A549 (cell line): ENCODE measurements around the gene AEBP1. TPM values are rescaled to one million over a fixed set of nuclear protein-coding genes. Genes with fewer than 3 reads are reported as not detected.

Source experiments
- ATAC-seq, 2 experiments: fragments of 200-7000 bp in 1 of 2; fragments of >200 bp in 1 of 2; cut with Nextera tagmentation in 1 of 2; cut with Tn5 transposase in 1 of 2; 3 replicates each; pipeline versions ENCODE4 v1.8.0 to v1.9.1; 2018 to 2020; ENCODE audit warnings: mild to moderate bottlenecking in 1 of 2, moderate library complexity in 1 of 2
- CTCF ChIA-PET: fragments of 300-600 bp; sonication (Branson Sonifier 250); formaldehyde crosslinking; extraction: SDS; loops from one replicate; lab custom pipeline; 2021; ENCODE audit warnings: antibody characterized with exemption, inconsistent platforms; lab: Yijun Ruan, JAX
- POLR2A ChIA-PET: fragments of 350-600 bp; formaldehyde crosslinking; extraction: SDS; loops from one replicate; lab custom pipeline; 2021; ENCODE audit warnings: antibody characterized with exemption, inconsistent platforms; lab: Yijun Ruan, JAX
- DNase-seq, 2 experiments: peaks; one replicate each; pipeline versions ENCODE4 v3.0.0 to v3.0.0-alpha.2; 2011 to 2016; ENCODE audit warnings: low read depth in 1 of 2, low spot score in 1 of 2
- FAIRE-seq: peaks from 2 replicates; lab custom pipeline; 2011; peaks lifted over from hg19 to GRCh38; lab: Jason Lieb, UNC
- H3K27ac ChIP-seq, 2 experiments: fragments of >200 bp; sonication (Bioruptor Twin); formaldehyde crosslinking; 3 replicates each; pipeline ENCODE4 v1.5.1; 2016 to 2017
- H3K4me1 ChIP-seq: fragments of >200 bp; sonication (Bioruptor Twin); formaldehyde crosslinking; 3 replicates; pipeline ENCODE4 v1.6.1; 2016
- H3K4me2 ChIP-seq: fragments of >200 bp; sonication (Bioruptor Twin); formaldehyde crosslinking; 3 replicates; pipeline ENCODE4 v1.6.1; 2016
- H3K4me3 ChIP-seq: fragments of >200 bp; sonication (Bioruptor Twin); formaldehyde crosslinking; 3 replicates; pipeline ENCODE4 v1.5.1; 2016
- H3K9me3 ChIP-seq: fragments of >200 bp; sonication (Bioruptor Twin); formaldehyde crosslinking; 3 replicates; pipeline ENCODE4 v1.6.1; 2016
- BCL3 ChIP-seq: fragments of >200 bp; sonication (Bioruptor Twin); formaldehyde crosslinking; IDR thresholded peaks from 3 replicates; pipeline ENCODE4 v1.6.1; 2016
- ESRRA ChIP-seq: fragments of 150-350 bp; IDR thresholded peaks from 2 replicates; pipeline ENCODE4 v1.6.1; 2014; ENCODE audit warnings: mild to moderate bottlenecking, low read length, borderline replicate concordance
- FOSB ChIP-seq: fragments of 250-450 bp; sonication (Bioruptor Pico); IDR thresholded peaks from 2 replicates; pipeline ENCODE4 v1.5.0; 2020; ENCODE audit warnings: mild to moderate bottlenecking, moderate library complexity
- GATA3 ChIP-seq: IDR thresholded peaks from 2 replicates; pipeline ENCODE4 v1.6.1; 2012; ENCODE audit warnings: borderline replicate concordance
- KDM1A ChIP-seq: fragments of 200-600 bp; sonication (generic); IDR thresholded peaks from 2 replicates; pipeline ENCODE4 v1.6.1; 2016; ENCODE audit warnings: low read depth, mild to moderate bottlenecking
- KDM5A ChIP-seq: fragments of 200-600 bp; sonication (generic); IDR thresholded peaks from 2 replicates; pipeline ENCODE4 v1.6.1; 2016; ENCODE audit warnings: antibody characterized with exemption, mild to moderate bottlenecking
- NPAS2 ChIP-seq: fragments of 250-450 bp; sonication (Bioruptor Pico); IDR thresholded peaks from 2 replicates; pipeline ENCODE4 v1.8.0; 2022; ENCODE audit warnings: mild to moderate bottlenecking, moderate library complexity, borderline replicate concordance
- PBX3 ChIP-seq: IDR thresholded peaks from 2 replicates; pipeline ENCODE4 v1.6.1; 2012
- POLR2A ChIP-seq: IDR thresholded peaks from 2 replicates; pipeline ENCODE4 v1.6.1; 2012; ENCODE audit warnings: mild to moderate bottlenecking, low read length
- RAD21 ChIP-seq, 2 experiments: fragments of >200 bp in 1 of 2; sonication (Bioruptor Twin) in 1 of 2; formaldehyde crosslinking in 1 of 2; IDR thresholded peaks in 1 of 2; conservative IDR thresholded peaks in 1 of 2; 2 replicates in 1 of 2; 3 replicates in 1 of 2; pipeline ENCODE4 v1.6.1; 2012 to 2018; ENCODE audit warnings: inconsistent platforms in 1 of 2
- ZSCAN20 ChIP-seq: fragments of 250-450 bp; sonication (Bioruptor Pico); IDR thresholded peaks from 2 replicates; pipeline ENCODE4 v1.8.0; 2022; ENCODE audit warnings: mild to moderate bottlenecking, moderate library complexity
- WGBS: methylation state at CpG from one replicate; pipeline ENCODE4 v1.1.6; 2017; ENCODE audit errors: missing lambda C conversion rate; 5-methylcytosine and 5-hydroxymethylcytosine counted together
- polyA plus RNA-seq, 4 experiments: library from polyadenylated mRNA; depleted of rRNA in 3 of 4; stranded (reverse); fragments of >200 nt; fragmentation: RNase III in 1 of 4; extraction: RNeasy Plus Mini Kit Qiagen cat#74134 plus additional on column Dnase treatment in 1 of 4; gene quantifications; 2 replicates in 3 of 4; 3 replicates in 1 of 4; pipeline ENCODE4 v1.2.3, GENCODE V29; 2011 to 2017

The AEBP1 gene
- polyA plus RNA-seq, 2 of the 4 experiments (the other 2 are of a cell fraction), result not detected

- ATAC-seq, result peak in 1 of 2 experiments; percentile 2; a peak in 2 of 6 replicates
- no peak for DNase-seq
- no peak overlapping the region for H3K4me2 ChIP-seq
- no peak for FAIRE-seq
- POLR2A ChIA-PET, result interaction anchor here (1.4 kb wide), 1 partner anchor 22 kb away, joined by 5 read pairs; the partner anchor contains the start of gene DBNL
- CTCF ChIA-PET, result no interaction called here
- H3K4me1 ChIP-seq, result no peaks in the 10 kb centered on the region
- WGBS, result 73% methylated on average over 6 of the region's 6 CpGs
- TF ChIP-seq FOSB, result no peak
- TF ChIP-seq BCL3, result 0 out of 3 replicates have a peak, but pooled peaks have one; percentile 22
- TF ChIP-seq, all 56 proteins: peak for 1
- no peak overlapping the region for H3K4me3 ChIP-seq
- H3K27ac ChIP-seq, result no peak overlapping the region
- no peaks in the 10 kb centered on the region for H3K9me3 ChIP-seq
Measured at GRCh38 chr7:44066111-44066460, 38.1 kb upstream of the AEBP1 start.

GRCh38 chr7:44066494-44067063 lies 37.6 kb upstream of the AEBP1 start:
- no peaks in the 10 kb centered on the region for H3K9me3 ChIP-seq
- no peak overlapping the region for H3K4me3 ChIP-seq
- H3K4me1 ChIP-seq, result peaks cover 3% of the 10 kb centered on the region; the same call in 2 of the 3 replicates
- TF ChIP-seq PBX3 (peak; percentile 16; the same call in 1 of the 2 replicates), KDM5A (no peak), POLR2A (no peak), NPAS2 (CRISPR knock-in tag) (no peak)
- ChIA-PET POLR2A (interaction anchor here (1.4 kb wide), 1 partner anchor 22 kb away, joined by 5 read pairs; the partner anchor contains the start of gene DBNL), CTCF (interaction anchor here (1.5 kb wide), 1 partner anchor 10 kb away, joined by 4 read pairs; no protein-coding TSS in a partner anchor)
- 78% methylated on average over 5 of the region's 7 CpGs for WGBS
- ATAC-seq (peak in 1 of 2 experiments; percentile 5; a peak in 3 of 6 replicates), DNase-seq (no peak), FAIRE-seq (no peak)
- H3K4me2 ChIP-seq, result no peak overlapping the region
- no peak overlapping the region for H3K27ac ChIP-seq

- 80% methylated on average over 11 of the region's 11 CpGs for WGBS
- ATAC-seq, result peak; percentile 7 to 8; a peak in 3 of 6 replicates
- DNase-seq, result no peak
- no peaks in the 10 kb centered on the region for H3K9me3 ChIP-seq
- H3K27ac ChIP-seq, result no peak overlapping the region
- peaks cover 10% of the 10 kb centered on the region for H3K4me1 ChIP-seq
- CTCF ChIA-PET, result interaction anchor here (1.1 to 2.0 kb wide), 4 partner anchors 9 to 129 kb away, joined by 4 to 5 read pairs (median 4); no protein-coding TSS in a partner anchor
- H3K4me3 ChIP-seq, result no peak overlapping the region
- FAIRE-seq, result no peak
- POLR2A ChIA-PET, result interaction anchor here (1.5 kb wide), 1 partner anchor 23 kb away, joined by 4 read pairs; the partner anchor contains the start of gene DBNL
- no peak overlapping the region for H3K4me2 ChIP-seq
- TF ChIP-seq RAD21 (conservative IDR thresholded peaks at IDR 0.05 in 1 of 2, IDR thresholded peaks at IDR 0.05 in 1 of 2) (no peak), ZSCAN20 (CRISPR knock-in tag) (no peak), KDM1A (no peak), GATA3 (0 out of 2 replicates have a peak, but pooled peaks have one; percentile 16), PBX3 (0 out of 2 replicates have a peak, but pooled peaks have one; percentile 13), BCL3 (no peak), ESRRA (no peak), POLR2A (peak; percentile 25; the same call in 1 of the 2 replicates)
Measured at GRCh38 chr7:44067064-44067951, 36.8 kb upstream of the AEBP1 start.
